Body of pancreas (tissue), 4 donors: ENCODE data around the gene KERA. TPM values are rescaled to one million over a fixed set of nuclear protein-coding genes. Genes with fewer than 3 reads are reported as not detected.

Experiments used
- ATAC-seq: fragments of 150-250 bp; one replicate; pipeline ENCODE4 v1.9.1; 2016
- DNase-seq, 4 donors: peaks; one replicate each; pipeline ENCODE4 v3.0.0-alpha.2; 2019
- H3K27ac ChIP-seq, 4 donors: fragments of 200-600 bp; sonication (generic); 1 replicate in 3 of 4; 2 replicates in 1 of 4; pipeline versions ENCODE4 v1.5.1 to v1.6.1; 2016 to 2019; ENCODE audit warnings: mild to moderate bottlenecking in 1 of 4, mixed read lengths in 1 of 4, moderate library complexity in 1 of 4
- H3K27me3 ChIP-seq, 2 donors: fragments of 200-600 bp; sonication (generic); one replicate each; pipeline ENCODE4 v1.6.0; 2016; ENCODE audit warnings: mild to moderate bottlenecking in 1 of 2
- H3K36me3 ChIP-seq, 2 donors: fragments of 200-600 bp; sonication (generic); replicated peaks in 1 of 2; 2 replicates each; pipeline ENCODE4 v1.5.1; 2016; ENCODE audit warnings: low read depth in 2 of 2; ENCODE audit not compliant: insufficient read depth in 1 of 2
- H3K4me1 ChIP-seq: fragments of 200-600 bp; sonication (generic); one replicate; pipeline ENCODE4 v1.6.0; 2016
- H3K4me3 ChIP-seq, 2 donors: fragments of 200-600 bp; sonication (generic); 1 replicate in 1 of 2; 2 replicates in 1 of 2; pipeline ENCODE4 v1.5.1; 2016 to 2019
- H3K9me3 ChIP-seq, 3 donors: fragments of 200-600 bp; sonication (generic); 1 replicate in 2 of 3; 2 replicates in 1 of 3; pipeline ENCODE4 v1.5.1; 2016
- CTCF ChIP-seq, 7 experiments: fragments of 450-650 bp in 4 of 7; fragments of 200-600 bp in 3 of 7; sonication (generic) in 3 of 7; IDR thresholded peaks; one replicate each; pipeline ENCODE4 v1.5.1; 2016 to 2019; ENCODE audit warnings: antibody characterized with exemption in 7 of 7
- POLR2A ChIP-seq, 3 donors: fragments of 450-650 bp; IDR thresholded peaks; one replicate each; pipeline ENCODE4 v1.6.1; 2016; ENCODE audit warnings: antibody characterized with exemption in 3 of 3, mild to moderate bottlenecking in 2 of 3
- WGBS, 2 donors: methylation state at CpG; one replicate each; pipeline ENCODE4 v1.1.5; 2017; 5-methylcytosine and 5-hydroxymethylcytosine counted together
- intact Hi-C: fragments of 100-400 bp; cut with DNase I; formaldehyde crosslinking; loops from one replicate; pipeline ENCODE4 v1.15.1; 2023
- total RNA-seq, 2 donors: library from RNA; depleted of rRNA; stranded (reverse); fragments of >200 nt; gene quantifications; one replicate each; pipeline ENCODE4 v1.1.0, GENCODE V29; 2016

The KERA gene
- total RNA-seq, 2 donors from 2014 or later = not detected

DNA sequence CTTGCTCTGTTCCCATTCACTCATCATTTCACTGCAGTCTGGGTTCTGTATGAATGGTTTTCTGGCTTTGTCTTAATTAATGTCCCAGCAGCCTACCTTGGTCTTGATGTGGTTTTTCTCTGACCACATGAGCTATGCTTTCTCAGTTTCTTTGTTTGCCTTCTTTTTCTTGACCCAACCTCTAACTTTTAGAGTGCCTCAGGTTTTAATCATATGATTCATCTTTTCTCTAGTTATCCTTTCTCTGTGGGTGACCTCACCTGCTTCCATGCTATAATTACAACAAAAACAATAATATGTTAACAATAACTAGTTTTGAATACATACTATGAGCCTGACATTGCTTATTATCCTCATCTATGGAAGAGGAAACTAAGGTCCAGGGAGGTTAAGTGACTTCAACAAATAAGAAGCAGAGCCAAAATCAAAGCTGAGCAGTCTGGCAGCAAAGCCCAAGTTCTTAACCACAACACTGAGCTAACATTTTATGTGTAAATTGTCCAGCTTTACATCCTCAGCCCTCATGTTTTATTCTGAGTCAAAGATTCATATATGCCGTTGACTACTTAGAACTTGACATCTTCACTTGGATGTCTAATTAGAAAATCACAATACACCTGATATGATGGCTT, 48.4 kb downstream of the KERA start:
- H3K27me3 ChIP-seq = no peaks in the 10 kb centered on the region
- no peaks in the 10 kb centered on the region for H3K36me3 ChIP-seq
- no peaks in the 10 kb centered on the region for H3K9me3 ChIP-seq
- no peak overlapping the region for H3K27ac ChIP-seq
- no peak for ATAC-seq
- no peak for DNase-seq
- intact Hi-C loops = no loop called here
- H3K4me3 ChIP-seq = no peak overlapping the region
- H3K4me1 ChIP-seq = no peaks in the 10 kb centered on the region
- no peak for TF ChIP-seq POLR2A (IDR thresholded peaks at IDR 0.05)
- no peak for TF ChIP-seq CTCF (IDR thresholded peaks at IDR 0.05)
- WGBS, 2 donors = 70 to 81% methylated on average over 1 of the region's 1 CpG

DNA sequence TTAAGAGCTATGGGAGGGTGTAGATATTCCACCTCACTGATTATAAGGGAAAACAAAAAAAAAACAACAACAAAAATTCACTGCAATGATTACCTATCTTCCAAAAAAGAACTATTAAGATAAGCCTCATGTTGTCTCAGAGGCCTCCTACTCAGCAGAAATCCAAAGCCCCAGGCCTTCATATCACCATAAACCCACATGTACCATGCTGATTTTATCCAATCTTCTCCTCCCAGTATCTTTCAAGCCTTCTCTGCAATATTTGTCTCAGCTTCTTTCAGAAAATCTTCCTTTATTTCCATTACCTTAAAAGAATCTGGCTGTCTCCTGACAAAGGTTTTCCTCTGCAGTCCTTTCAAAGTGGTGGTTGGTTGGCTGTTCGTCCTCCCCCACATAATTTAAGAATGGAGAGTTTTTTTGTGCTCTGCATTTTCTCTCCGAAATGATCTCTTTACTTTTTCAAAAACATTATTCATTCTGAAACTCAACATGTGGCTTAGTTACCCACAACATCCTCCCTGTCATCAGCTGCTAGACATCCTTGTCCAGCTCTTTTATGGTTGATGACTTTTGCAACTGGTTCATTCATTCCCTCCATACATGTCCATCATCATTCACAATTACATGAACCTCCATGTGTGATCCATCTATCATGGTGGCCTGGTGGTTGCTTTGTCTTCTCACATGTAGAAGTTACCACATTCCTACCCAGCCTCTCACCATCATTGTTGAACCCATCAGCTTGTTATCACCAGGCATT, 50.1 kb downstream of the KERA start:
- H3K4me3 ChIP-seq = no peak overlapping the region
- WGBS, 2 donors = 60 to 64% methylated on average over 2 of the region's 2 CpGs
- intact Hi-C loops = no loop called here

GRCh38 chr12:91004872-91005271, 53.0 kb downstream of the KERA start, which contains the start of gene EPYC:
Gene EPYC (minus strand): TSS chr12:91004972. CDS start chr12:91002565, 2,407 bp downstream.
- DNase-seq = no peak
- intact Hi-C loops = no loop called here
- H3K4me1 ChIP-seq = no peaks in the 10 kb centered on the region
- H3K27ac ChIP-seq = no peak within 1 kb of the TSS
- TF ChIP-seq POLR2A (IDR thresholded peaks at IDR 0.05) (no peak), CTCF (IDR thresholded peaks at IDR 0.05) (no peak)
- ATAC-seq = no peak
- no peaks in the 10 kb centered on the region for H3K27me3 ChIP-seq
- H3K36me3 ChIP-seq = no peaks in the 10 kb centered on the region
- H3K9me3 ChIP-seq = no peaks in the 10 kb centered on the region
- H3K4me3 ChIP-seq = no peak within 1 kb of the TSS

More for the DNA sequence above, 50.1 kb downstream of the KERA start:
- Histone ChIP-seq H3K9me3 (no peaks in the 10 kb centered on the region), H3K36me3 (no peaks in the 10 kb centered on the region), H3K27me3 (no peaks in the 10 kb centered on the region), H3K27ac (no peak overlapping the region), H3K4me1 (no peaks in the 10 kb centered on the region)
- DNase-seq (no peak), ATAC-seq (no peak)
- TF ChIP-seq POLR2A (IDR thresholded peaks at IDR 0.05) = no peak
- no peak for TF ChIP-seq CTCF (IDR thresholded peaks at IDR 0.05)

- no peak for ATAC-seq
- intact Hi-C loops = no loop called here
- no peaks in the 10 kb centered on the region for H3K27me3 ChIP-seq
Observed at GRCh38 chr12:91003737-91004136, 54.1 kb downstream of the KERA start.

More at GRCh38 chr12:91003737-91004136, 54.1 kb downstream of the KERA start:
- no peaks in the 10 kb centered on the region for H3K36me3 ChIP-seq
- no peaks in the 10 kb centered on the region for H3K4me1 ChIP-seq
- no peak overlapping the region for H3K4me3 ChIP-seq
- TF ChIP-seq CTCF (IDR thresholded peaks at IDR 0.05) = no peak
- TF ChIP-seq POLR2A (IDR thresholded peaks at IDR 0.05) = no peak
- no peak overlapping the region for H3K27ac ChIP-seq
- no peaks in the 10 kb centered on the region for H3K9me3 ChIP-seq
- no peak for DNase-seq
